ENCODE results near the gene IPO9.
A peak's percentile ranks its signal among the peaks of the same experiment; 100 is the strongest.
"Not testable (repeated sequence)": the region's sequence is repeated elsewhere in the genome, so short reads cannot be mapped to it uniquely, and the experiment has no call there.

Gene IPO9

GRCh38 chr1:201828217-201828819 is 639 bp upstream of the IPO9 start:
- Histone ChIP-seq H3K36me3 (no peaks in the 10 kb centered on the region), H3K4me1 (peaks cover 0 to 49% (median 33%) of the 10 kb centered on the region in 4 donors), H3K27me3 (no peaks in the 10 kb centered on the region), H3K4me3 (no peak overlapping the region), H3K27ac (no peak overlapping the region), H3K9me3 (no peaks in the 10 kb centered on the region)
- no peak for TF ChIP-seq CTCF (IDR thresholded peaks at IDR 0.05)
- no peak for DNase-seq
- intact Hi-C loops (cut with DNase I; ENCODE audit: low total_unique reads): loop anchor here (10.0 kb wide), 1 partner anchor 46 kb away; no protein-coding TSS in a partner anchor

GRCh38 chr1:201831371-201831770 is 2.4 kb downstream of the IPO9 start:
- H3K27me3 ChIP-seq: no peaks in the 10 kb centered on the region
- H3K36me3 ChIP-seq: no peaks in the 10 kb centered on the region
- H3K27ac ChIP-seq: no peak overlapping the region
- no peaks in the 10 kb centered on the region for H3K9me3 ChIP-seq
- no peak overlapping the region for H3K4me3 ChIP-seq
- no peak for TF ChIP-seq CTCF (IDR thresholded peaks at IDR 0.05)
- no peak for DNase-seq
- intact Hi-C loops (cut with DNase I; ENCODE audit: low total_unique reads): no loop called here
- peaks cover 0 to 78% (median 38%) of the 10 kb centered on the region in 4 donors for H3K4me1 ChIP-seq

GRCh38 chr1:201834621-201835020 is 5.7 kb downstream of the IPO9 start:
- Histone ChIP-seq H3K4me3 (no peak overlapping the region), H3K9me3 (no peaks in the 10 kb centered on the region), H3K4me1 (peaks cover 0 to 63% (median 28%) of the 10 kb centered on the region in 4 donors), H3K27me3 (no peaks in the 10 kb centered on the region), H3K27ac (peak overlapping the region in 1 of 2 donors; percentile 34), H3K36me3 (no peaks in the 10 kb centered on the region)
- intact Hi-C loops (cut with DNase I; ENCODE audit: low total_unique reads): no loop called here
- no peak for TF ChIP-seq CTCF (IDR thresholded peaks at IDR 0.05)
- no peak for DNase-seq

- Histone ChIP-seq H3K4me1 (peaks cover 0 to 34% (median 5%) of the 10 kb centered on the region in 4 donors), H3K27me3 (no peaks in the 10 kb centered on the region), H3K9me3 (no peaks in the 10 kb centered on the region), H3K36me3 (no peaks in the 10 kb centered on the region), H3K4me3 (no peak overlapping the region), H3K27ac (no peak overlapping the region)
- DNase-seq: no peak
- no peak for TF ChIP-seq CTCF (IDR thresholded peaks at IDR 0.05)
- intact Hi-C loops (cut with DNase I; ENCODE audit: low total_unique reads): no loop called here
These were observed 9.4 kb downstream of the IPO9 start for GRCh38 chr1:201838381-201838780.

- H3K27me3 ChIP-seq; intact Hi-C loops (cut with DNase I; ENCODE audit: low total_unique reads): not testable (repeated sequence)
These were observed 10.1 kb downstream of the IPO9 start for GRCh38 chr1:201839089-201839488.

GRCh38 chr1:201840055-201840454 is 11.1 kb downstream of the IPO9 start:
- no peak overlapping the region for H3K27ac ChIP-seq
- peaks cover 0 to 17% (median 2%) of the 10 kb centered on the region in 4 donors for H3K4me1 ChIP-seq
- intact Hi-C loops (cut with DNase I; ENCODE audit: low total_unique reads): no loop called here
- no peak for TF ChIP-seq CTCF (IDR thresholded peaks at IDR 0.05)
- no peaks in the 10 kb centered on the region for H3K36me3 ChIP-seq
- DNase-seq: no peak
- H3K27me3 ChIP-seq: no peaks in the 10 kb centered on the region
- H3K4me3 ChIP-seq: no peak overlapping the region
- no peaks in the 10 kb centered on the region for H3K9me3 ChIP-seq

More at GRCh38 chr1:201839089-201839488, 10.1 kb downstream of the IPO9 start:
- DNase-seq, H3K27ac ChIP-seq, H3K36me3 ChIP-seq, H3K4me3 ChIP-seq, H3K9me3 ChIP-seq: not testable (repeated sequence)
- peaks cover 0 to 27% (median 5%) of the 10 kb centered on the region in 4 donors for H3K4me1 ChIP-seq

Data from tibial artery (tissue), 4 donors.